GM12878 (cell line): ENCODE results near the gene TPD52L2. TPM values are rescaled to one million over a fixed set of nuclear protein-coding genes. Genes with fewer than 3 reads are reported as not detected.
A peak's percentile ranks its signal among the peaks of the same experiment; 100 is the strongest.

ENCODE experiments used
- ATAC-seq: fragments of 200-7000 bp; cut with Tn5 transposase; 3 replicates; pipeline ENCODE4 v1.9.1; 2020; ENCODE audit warnings: mild to moderate bottlenecking, moderate library complexity
- BruUV-seq: library from RNA; stranded (reverse); fragments of 400-500 nt; replicated peaks from 2 replicates; lab custom pipeline; 2021; lab: Mats Ljungman, UMichigan
- CTCF ChIA-PET: fragments of 300-600 bp; sonication (Branson Sonifier 250); formaldehyde crosslinking; extraction: SDS; loops from one replicate; lab custom pipeline; 2021; ENCODE audit warnings: inconsistent platforms; lab: Yijun Ruan, JAX
- POLR2A ChIA-PET: fragments of 350-600 bp; formaldehyde crosslinking; extraction: SDS; loops from one replicate; lab custom pipeline; 2021; ENCODE audit warnings: inconsistent platforms; lab: Charles Lee
- RAD21 ChIA-PET: fragments of 300-600 bp; sonication (Branson Sonifier 250); formaldehyde crosslinking; loops from one replicate; lab custom pipeline; 2023; ENCODE audit warnings: antibody characterized with exemption; ENCODE audit not compliant: unreplicated experiment; lab: Charles Lee
- SMC1A ChIA-PET: fragments of 300-600 bp; sonication (Branson Sonifier 250); formaldehyde crosslinking; loops from one replicate; lab custom pipeline; 2023; ENCODE audit not compliant: unreplicated experiment, uncharacterized antibody; lab: Charles Lee
- DNase-seq: peaks from one replicate; pipeline ENCODE4 v3.0.0-alpha.2; 2011; ENCODE audit warnings: low read depth, low spot score
- FAIRE-seq: peaks from 3 replicates; lab custom pipeline; 2011; peaks lifted over from hg19 to GRCh38; lab: Jason Lieb, UNC
- H2AFZ ChIP-seq: 2 replicates; pipeline ENCODE4 v1.6.0; 2011; ENCODE audit warnings: low read depth, low read length, control low read depth; ENCODE audit not compliant: control insufficient read depth
- H3K27ac ChIP-seq: 2 replicates; pipeline ENCODE4 v1.5.1; 2011; ENCODE audit warnings: control low read depth; ENCODE audit not compliant: control insufficient read depth, insufficient read depth
- H3K27me3 ChIP-seq, 2 experiments: replicated peaks in 1 of 2; 2 replicates each; pipeline versions ENCODE4 v1.6.0 to v1.6.1; 2011; ENCODE audit warnings: low read length in 1 of 2; ENCODE audit not compliant: control insufficient read depth in 2 of 2, insufficient read depth in 2 of 2
- H3K36me3 ChIP-seq, 2 experiments: 2 replicates each; pipeline ENCODE4 v1.5.1; 2011; ENCODE audit warnings: low read length in 1 of 2; ENCODE audit not compliant: control insufficient read depth in 2 of 2, insufficient read depth in 2 of 2
- H3K4me1 ChIP-seq: 2 replicates; pipeline ENCODE4 v1.6.1; 2011; ENCODE audit warnings: mild to moderate bottlenecking, low read length, moderate library complexity, mixed read lengths; ENCODE audit not compliant: control insufficient read depth, insufficient read depth
- H3K4me2 ChIP-seq: 2 replicates; pipeline ENCODE4 v1.6.0; 2011; ENCODE audit warnings: control low read depth; ENCODE audit not compliant: control insufficient read depth, insufficient read depth
- H3K4me3 ChIP-seq: fragments of 200-600 bp; sonication (generic); 2 replicates; pipeline ENCODE4 v1.5.1; 2016
- H3K79me2 ChIP-seq: 2 replicates; pipeline ENCODE4 v1.6.0; 2011; ENCODE audit warnings: low read length; ENCODE audit not compliant: control insufficient read depth, insufficient read depth
- H3K9ac ChIP-seq: 2 replicates; pipeline ENCODE4 v1.8.0; 2011; ENCODE audit warnings: low read length, control low read depth, mixed read lengths; ENCODE audit not compliant: control insufficient read depth, insufficient read depth
- H3K9me3 ChIP-seq: replicated peaks from 3 replicates; pipeline ENCODE4 v1.5.1; 2011; ENCODE audit warnings: mild to moderate bottlenecking, low read length; ENCODE audit not compliant: control insufficient read depth, insufficient read depth
- H4K20me1 ChIP-seq: 2 replicates; pipeline ENCODE4 v1.6.0; 2011; ENCODE audit not compliant: control insufficient read depth, insufficient read depth
- ASH2L ChIP-seq: fragments of 300-600, 200-600 bp; sonication (generic); IDR thresholded peaks from 2 replicates; pipeline ENCODE4 v1.6.1; 2017; ENCODE audit warnings: low read depth, mild to moderate bottlenecking, borderline replicate concordance
- CBFB ChIP-seq: IDR thresholded peaks from 2 replicates; pipeline ENCODE4 v1.6.1; 2016; ENCODE audit warnings: antibody characterized with exemption, low read depth
- EED ChIP-seq: sonication (generic); IDR thresholded peaks from 2 replicates; pipeline ENCODE4 v1.6.1; 2016; ENCODE audit warnings: antibody characterized with exemption, low read depth
- EZH2 ChIP-seq: IDR thresholded peaks from 2 replicates; pipeline ENCODE4 v1.6.1; 2012; ENCODE audit warnings: low read depth, mild to moderate bottlenecking, control low read depth, inconsistent platforms, low read length, borderline replicate concordance; ENCODE audit not compliant: control insufficient read depth
- HDAC6 ChIP-seq: fragments of 200-600 bp; sonication (generic); IDR thresholded peaks from one replicate; pipeline ENCODE4 v1.8.0; 2017; ENCODE audit warnings: antibody characterized with exemption; ENCODE audit not compliant: unreplicated experiment
- MTA2 ChIP-seq: fragments of 450-650 bp; IDR thresholded peaks from 2 replicates; pipeline ENCODE4 v1.6.1; 2016; ENCODE audit warnings: low read depth, mild to moderate bottlenecking, moderate library complexity
- NBN ChIP-seq: fragments of 450-650 bp; IDR thresholded peaks from 2 replicates; pipeline ENCODE4 v1.6.1; 2016
- NKRF ChIP-seq: fragments of 450-650 bp; conservative IDR thresholded peaks from 2 replicates; pipeline ENCODE4 v1.6.1; 2017; ENCODE audit warnings: mild to moderate bottlenecking, moderate library complexity
- NR2C2 ChIP-seq: IDR thresholded peaks from 2 replicates; pipeline ENCODE4 v1.6.1; 2011; ENCODE audit warnings: borderline replicate concordance, low read depth; ENCODE audit not compliant: control insufficient read depth, insufficient read length
- RAD21 ChIP-seq: IDR thresholded peaks from 2 replicates; pipeline ENCODE4 v1.6.1; 2011; ENCODE audit warnings: mild to moderate bottlenecking, low read depth, low read length, moderate library complexity; ENCODE audit not compliant: insufficient read depth
- TARDBP ChIP-seq: IDR thresholded peaks from 2 replicates; pipeline ENCODE4 v1.6.1; 2016; ENCODE audit warnings: borderline replicate concordance
- USF1 ChIP-seq: IDR thresholded peaks from 2 replicates; pipeline ENCODE4 v1.6.1; 2011; ENCODE audit warnings: borderline replicate concordance, low read depth, mild to moderate bottlenecking, moderate library complexity, mixed read lengths, low read length; ENCODE audit not compliant: insufficient read depth; ENCODE audit errors: extremely low read length
- WGBS: methylation state at CpG from one replicate; pipeline ENCODE4 v1.1.6; 2016; ENCODE audit warnings: low lambda C conversion rate; ENCODE audit not compliant: insufficient replicate concordance, insufficient coverage; ENCODE audit errors: missing lambda C conversion rate; 5-methylcytosine and 5-hydroxymethylcytosine counted together
- in situ Hi-C: fragments of 300-500 bp; cut with MboI; formaldehyde crosslinking; loops from 9 replicates; pipeline ENCODE4 v1.14.3; 2018; ENCODE audit warnings: mixed read lengths
- intact Hi-C: fragments of 100-400 bp; cut with micrococcal nuclease; formaldehyde crosslinking; loops from one replicate; pipeline ENCODE4 v1.14.2; 2022; ENCODE audit not compliant: unreplicated experiment
- polyA plus RNA-seq, 11 experiments: library from polyadenylated mRNA; depleted of rRNA in 4 of 11; unstranded in 6 of 11; stranded (reverse) in 5 of 11; fragments of >200 nt; fragmentation: Nextera tagmentation in 4 of 11; fragmentation: Illumina TruSeq in 1 of 11; extraction: Ambion mirVana in 4 of 11; extraction: Trizol in 1 of 11; gene quantifications; 1 replicate in 1 of 11; 2 replicates in 10 of 11; pipeline versions ENCODE4 v1.2.1 to v1.2.3, GENCODE V29; 2011 to 2016; ENCODE audit warnings: inconsistent platforms in 2 of 11, missing spikeins in 2 of 11, low read depth in 1 of 11
- total RNA-seq, 4 experiments: library from RNA; depleted of rRNA in 3 of 4; stranded (reverse); fragments of >200 nt in 3 of 4; fragmentation: Illumina TruSeq in 1 of 4; extraction: Trizol in 1 of 4; gene quantifications; 2 replicates each; pipeline versions ENCODE4 v1.2.1 to v1.2.3, GENCODE V29; 2013 to 2021
- TF ChIP-seq, protein P1 (sequence below): IDR thresholded peaks from 2 replicates; pipeline ENCODE4 v1.6.1; 2012; ENCODE audit warnings: improper control_type of control experiment, low read depth, low read length; ENCODE audit not compliant: insufficient replicate concordance

Gene TPD52L2
- total and polyA plus RNA-seq, 10 of the 15 experiments (the other 5 are each of a cell fraction or from before 2014, with no cell fraction given), result 1.6 to 71.0 (median 46.3) TPM

DNA sequence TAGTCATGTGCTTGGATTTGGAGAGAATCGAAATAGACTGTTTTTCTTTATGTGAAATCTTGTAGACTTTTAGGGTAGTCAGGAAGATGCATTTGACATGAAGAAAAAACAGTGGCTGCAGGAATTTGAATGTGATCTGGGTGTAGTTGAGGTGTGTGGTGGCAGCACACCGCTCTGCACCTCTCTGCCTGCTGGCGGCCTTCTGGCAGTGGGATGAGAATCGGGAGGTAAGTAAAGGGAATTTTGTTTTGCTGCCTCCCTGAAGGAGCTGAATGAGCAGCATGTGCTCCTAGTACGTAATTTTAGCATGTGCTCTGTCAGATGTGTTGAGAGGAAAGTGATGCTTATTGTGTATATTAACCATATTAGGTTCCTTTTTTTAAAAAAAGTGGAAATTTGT lies 3.2 kb downstream of the TPD52L2 start:
- CTCF ChIA-PET, result no interaction called here
- FAIRE-seq, result no peak
- WGBS, result 98% methylated on average over 5 of the region's 5 CpGs
- TSS peak; percentile 46 for BruUV-seq
- DNase-seq, result no peak
- no peak overlapping the region for H2AFZ ChIP-seq
- in situ Hi-C loops (no loop called here), intact Hi-C loops (loop anchor here (10.0 kb wide), 1 partner anchor 187 kb away; no protein-coding TSS in a partner anchor)
- peak overlapping the region; percentile 42; the same call in 1 of the 2 replicates for H3K4me2 ChIP-seq
- RAD21 ChIA-PET, result interaction anchor here (1.5 kb wide), 1 partner anchor 106 kb away, joined by 3 read pairs; no protein-coding TSS in a partner anchor
- POLR2A ChIA-PET, result interaction anchor here (0.6 kb wide), 1 partner anchor 35 kb away, joined by 3 read pairs; no protein-coding TSS in a partner anchor
- no peaks in the 10 kb centered on the region for H3K27me3 ChIP-seq
- H3K79me2 ChIP-seq, result peaks cover 31% of the 10 kb centered on the region
- no peak overlapping the region for H3K4me3 ChIP-seq
- H4K20me1 ChIP-seq, result no peaks in the 10 kb centered on the region
- peaks cover 5% of the 10 kb centered on the region for H3K4me1 ChIP-seq
- no peak overlapping the region for H3K9ac ChIP-seq
- H3K9me3 ChIP-seq, result no peaks in the 10 kb centered on the region
- SMC1A ChIA-PET, result interaction anchor here (1.6 kb wide), 1 partner anchor 82 kb away, joined by 5 read pairs; no protein-coding TSS in a partner anchor
- no peak overlapping the region for H3K27ac ChIP-seq
- no peak for ATAC-seq
- peaks cover 2 to 10% of the 10 kb centered on the region in 2 experiments; a peak in 3 of 4 replicates for H3K36me3 ChIP-seq
- TF ChIP-seq ASH2L (no peak), HDAC6 (no peak), RAD21 (no peak), MTA2 (no peak), NBN (no peak), NKRF (no peak), USF1 (no peak), CBFB (no peak), EED (no peak), EZH2 (no peak), NR2C2 (no peak), TARDBP (no peak)
- TF ChIP-seq, protein P1, sequence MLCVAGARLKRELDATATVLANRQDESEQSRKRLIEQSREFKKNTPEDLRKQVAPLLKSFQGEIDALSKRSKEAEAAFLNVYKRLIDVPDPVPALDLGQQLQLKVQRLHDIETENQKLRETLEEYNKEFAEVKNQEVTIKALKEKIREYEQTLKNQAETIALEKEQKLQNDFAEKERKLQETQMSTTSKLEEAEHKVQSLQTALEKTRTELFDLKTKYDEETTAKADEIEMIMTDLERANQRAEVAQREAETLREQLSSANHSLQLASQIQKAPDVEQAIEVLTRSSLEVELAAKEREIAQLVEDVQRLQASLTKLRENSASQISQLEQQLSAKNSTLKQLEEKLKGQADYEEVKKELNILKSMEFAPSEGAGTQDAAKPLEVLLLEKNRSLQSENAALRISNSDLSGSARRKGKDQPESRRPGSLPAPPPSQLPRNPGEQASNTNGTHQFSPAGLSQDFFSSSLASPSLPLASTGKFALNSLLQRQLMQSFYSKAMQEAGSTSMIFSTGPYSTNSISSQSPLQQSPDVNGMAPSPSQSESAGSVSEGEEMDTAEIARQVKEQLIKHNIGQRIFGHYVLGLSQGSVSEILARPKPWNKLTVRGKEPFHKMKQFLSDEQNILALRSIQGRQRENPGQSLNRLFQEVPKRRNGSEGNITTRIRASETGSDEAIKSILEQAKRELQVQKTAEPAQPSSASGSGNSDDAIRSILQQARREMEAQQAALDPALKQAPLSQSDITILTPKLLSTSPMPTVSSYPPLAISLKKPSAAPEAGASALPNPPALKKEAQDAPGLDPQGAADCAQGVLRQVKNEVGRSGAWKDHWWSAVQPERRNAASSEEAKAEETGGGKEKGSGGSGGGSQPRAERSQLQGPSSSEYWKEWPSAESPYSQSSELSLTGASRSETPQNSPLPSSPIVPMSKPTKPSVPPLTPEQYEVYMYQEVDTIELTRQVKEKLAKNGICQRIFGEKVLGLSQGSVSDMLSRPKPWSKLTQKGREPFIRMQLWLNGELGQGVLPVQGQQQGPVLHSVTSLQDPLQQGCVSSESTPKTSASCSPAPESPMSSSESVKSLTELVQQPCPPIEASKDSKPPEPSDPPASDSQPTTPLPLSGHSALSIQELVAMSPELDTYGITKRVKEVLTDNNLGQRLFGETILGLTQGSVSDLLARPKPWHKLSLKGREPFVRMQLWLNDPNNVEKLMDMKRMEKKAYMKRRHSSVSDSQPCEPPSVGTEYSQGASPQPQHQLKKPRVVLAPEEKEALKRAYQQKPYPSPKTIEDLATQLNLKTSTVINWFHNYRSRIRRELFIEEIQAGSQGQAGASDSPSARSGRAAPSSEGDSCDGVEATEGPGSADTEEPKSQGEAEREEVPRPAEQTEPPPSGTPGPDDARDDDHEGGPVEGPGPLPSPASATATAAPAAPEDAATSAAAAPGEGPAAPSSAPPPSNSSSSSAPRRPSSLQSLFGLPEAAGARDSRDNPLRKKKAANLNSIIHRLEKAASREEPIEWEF, result no peak
